ENCODE measurements around the gene GPI.

The GPI gene

DNA sequence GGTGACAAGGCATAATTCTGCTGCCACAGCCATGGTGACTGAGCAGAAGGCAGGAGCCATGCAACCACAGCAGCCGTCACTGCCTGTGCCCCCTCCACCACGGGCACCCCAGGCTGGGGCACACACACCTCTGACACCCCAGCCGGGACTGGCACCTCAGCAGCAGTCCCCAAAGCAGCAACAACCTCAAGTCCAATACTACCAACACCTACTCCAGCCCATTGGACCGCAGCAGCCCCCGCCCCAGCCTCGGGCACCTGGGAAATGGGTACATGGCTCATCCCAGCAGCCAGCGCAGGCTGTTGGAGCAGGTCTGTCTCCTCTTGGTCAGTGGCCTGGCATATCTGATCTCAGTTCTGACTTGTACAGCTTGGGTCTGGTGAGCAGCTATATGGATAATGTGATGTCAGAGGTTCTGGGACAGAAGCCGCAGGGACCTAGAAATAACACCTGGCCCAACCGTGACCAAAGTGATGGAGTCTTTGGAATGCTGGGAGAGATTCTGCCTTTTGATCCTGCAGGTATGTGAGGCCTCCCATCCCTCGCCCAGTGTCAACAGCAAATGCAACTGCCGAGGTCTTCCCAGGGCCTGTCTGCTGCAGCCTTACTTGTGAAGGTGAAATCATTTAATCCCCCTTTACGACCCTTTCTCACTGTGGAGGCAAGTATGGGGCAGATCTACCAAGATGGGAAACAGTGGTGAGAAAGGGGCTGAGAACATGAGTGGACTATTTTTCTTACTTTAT, 22.9 kb upstream of the GPI start:
- DNase-seq, result no peak

DNA sequence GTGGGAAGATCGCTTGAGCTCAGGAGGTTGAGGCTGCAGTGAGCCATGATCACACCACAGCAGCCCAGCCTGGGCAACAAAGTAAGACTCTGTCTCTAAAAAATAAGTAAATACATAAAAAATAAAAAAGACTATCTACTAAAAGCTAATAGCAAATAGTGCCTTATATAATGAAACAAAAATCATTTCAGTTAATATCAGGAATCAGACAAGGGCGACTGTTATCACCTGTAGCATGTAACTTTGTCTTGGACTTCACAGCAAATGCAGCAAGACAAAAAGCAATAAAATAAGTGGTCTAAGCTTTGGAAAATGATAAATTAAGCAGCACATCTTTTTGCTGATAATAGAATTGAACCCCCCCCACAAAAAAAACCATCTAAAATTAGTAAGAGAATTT, 21.2 kb upstream of the GPI start:
- no peak for DNase-seq

GRCh38 chr19:34345947-34346351, 19.0 kb upstream of the GPI start:
- DNase-seq, result no peak

GRCh38 chr19:34347561-34348165, 17.3 kb upstream of the GPI start:
- DNase-seq, result no peak

- DNase-seq, result no peak
These were observed 16.0 kb upstream of the GPI start for GRCh38 chr19:34348899-34349487.

- no peak for DNase-seq
These were observed 14.8 kb upstream of the GPI start for GRCh38 chr19:34350161-34350561.

GRCh38 chr19:34351382-34351826, 13.6 kb upstream of the GPI start:
- DNase-seq, result no peak

GRCh38 chr19:34353546-34353945, 11.4 kb upstream of the GPI start:
- DNase-seq, result no peak

- no peak for DNase-seq
These were observed 9.8 kb upstream of the GPI start for GRCh38 chr19:34355201-34355600.

DNA sequence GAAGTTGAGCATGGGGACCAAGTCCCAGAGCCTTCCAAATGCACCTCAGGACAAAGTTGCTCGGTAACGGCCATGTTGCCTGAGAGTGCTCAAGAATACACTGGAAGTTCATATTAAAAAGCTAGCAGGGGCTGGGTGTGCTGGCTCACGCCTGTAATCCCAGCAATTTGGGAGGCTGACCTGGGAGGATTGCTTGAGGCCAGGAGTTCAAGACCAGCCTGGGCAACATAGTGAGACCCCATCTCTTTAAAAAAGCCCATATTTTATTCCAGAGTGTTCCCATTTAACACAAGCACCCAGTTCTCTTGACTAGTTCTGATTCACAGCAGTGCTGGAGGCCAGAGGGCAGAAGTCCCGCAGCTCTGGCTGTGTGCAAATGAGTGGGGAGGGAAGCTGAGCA, 8.1 kb upstream of the GPI start:
- no peak for DNase-seq

GRCh38 chr19:34357431-34357830, 7.6 kb upstream of the GPI start:
- no peak for DNase-seq

GRCh38 chr19:34359140-34359953, 5.6 kb upstream of the GPI start:
- peak; percentile 98 for DNase-seq

DNA sequence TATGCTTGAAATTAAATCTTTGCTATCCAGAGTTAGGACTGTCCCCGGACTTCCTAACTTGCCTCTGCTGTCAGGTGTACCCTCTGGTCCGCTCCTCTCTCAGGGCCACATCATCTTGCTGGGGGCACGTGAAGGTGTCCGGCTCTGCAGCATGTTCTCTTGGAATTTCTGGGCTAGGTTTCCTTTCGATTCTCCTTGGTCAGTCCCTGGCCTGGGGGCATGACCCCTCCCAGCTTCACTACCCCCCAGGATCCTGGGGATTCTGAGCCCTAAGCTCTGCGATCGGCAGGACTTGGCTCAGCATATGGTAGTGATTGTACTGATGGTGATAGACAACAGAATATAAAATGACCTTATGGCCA, 5.1 kb upstream of the GPI start:
- no peak for DNase-seq

GRCh38 chr19:34360354-34360909, 4.6 kb upstream of the GPI start:
- DNase-seq, result no peak

- DNase-seq, result no peak
These were observed 2.3 kb upstream of the GPI start for GRCh38 chr19:34362679-34363069.

DNA sequence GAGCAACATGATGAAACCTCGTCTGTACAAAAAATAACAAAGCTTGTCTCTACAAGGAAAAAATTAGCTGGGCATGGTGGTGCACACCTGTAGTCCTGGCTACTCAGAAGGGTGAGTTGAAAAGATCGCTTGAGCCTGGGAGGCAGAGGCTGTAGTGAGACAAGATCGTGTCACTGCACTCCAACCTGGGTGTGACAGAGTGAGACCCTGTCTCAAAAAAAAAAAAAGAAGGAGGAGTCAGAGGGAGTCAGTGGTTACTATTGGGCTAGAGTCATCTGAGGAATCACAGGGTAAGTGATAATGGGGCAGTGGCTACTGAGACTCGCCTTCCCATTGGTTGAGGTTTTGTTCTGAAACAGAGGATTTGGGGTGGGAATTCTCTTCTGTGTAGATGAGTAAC, 1.9 kb upstream of the GPI start:
- no peak for DNase-seq

DNA sequence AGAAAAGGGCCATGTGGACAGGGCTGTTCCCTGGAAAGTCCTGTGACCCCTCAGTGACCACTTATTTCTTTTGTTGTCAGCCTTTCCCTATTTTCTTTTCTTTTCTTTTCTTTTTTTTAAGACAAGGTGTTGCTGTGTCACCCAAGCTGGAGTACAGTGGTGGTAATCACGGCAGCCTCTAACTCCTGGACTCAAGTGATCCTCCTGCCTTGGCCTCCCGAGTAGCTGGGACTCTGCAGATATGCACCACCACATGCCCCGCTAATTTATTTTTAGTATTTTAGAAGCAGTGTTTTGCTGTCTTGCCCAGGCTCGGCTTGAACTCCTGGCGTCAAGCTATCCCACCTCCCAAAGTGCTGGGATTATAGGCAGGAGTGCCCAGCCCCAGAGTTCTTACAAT, 1.1 kb upstream of the GPI start:
- no peak for DNase-seq

DNA sequence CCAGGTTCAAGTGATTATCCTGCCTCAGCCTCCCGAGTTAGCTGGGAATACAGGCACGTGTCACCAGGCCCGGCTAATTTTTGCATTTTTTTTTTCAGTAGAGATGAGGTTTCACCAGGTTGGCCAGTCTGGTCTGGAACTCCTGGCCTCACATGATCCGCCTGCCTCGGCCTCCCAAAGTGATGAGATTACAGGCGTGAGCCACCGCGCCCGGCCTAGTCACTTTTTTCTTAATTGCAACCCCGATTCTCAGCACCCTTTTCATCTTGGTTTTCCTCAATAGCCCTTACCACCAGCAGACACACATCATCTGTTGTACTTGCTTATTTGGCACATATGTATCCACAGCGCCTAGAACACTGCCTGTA, 550 bp upstream of the GPI start:
- no peak for DNase-seq

GRCh38 chr19:34365463-34366401, 736 bp downstream of the GPI start:
- DNase-seq, result peak; percentile 73

GRCh38 chr19:34366738-34367623, 2.0 kb downstream of the GPI start:
- DNase-seq, result peak; percentile 51

DNA sequence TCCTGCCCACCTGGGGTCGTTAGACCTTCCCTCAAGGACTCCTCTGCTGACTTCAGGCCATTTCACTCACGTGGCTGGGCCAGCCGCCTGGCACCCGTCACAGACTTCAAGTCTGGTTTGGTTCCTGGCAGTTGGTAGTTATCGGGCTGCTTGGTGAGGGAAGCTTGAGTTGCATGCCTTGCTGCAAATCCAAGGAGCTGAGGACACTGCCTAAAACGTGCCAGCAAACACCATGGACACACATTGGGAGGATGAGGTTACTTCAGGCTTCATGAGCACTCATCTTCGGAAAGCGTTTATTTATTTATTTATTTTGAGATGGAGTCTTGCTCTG, 2.6 kb downstream of the GPI start:
- DNase-seq, result no peak

All from femur (tissue), 1 donor.